Smooth muscle cell of the coronary artery (primary cell): Measurements from ENCODE around the gene CRY2. TPM values are rescaled to one million over a fixed set of nuclear protein-coding genes. Genes with fewer than 3 reads are reported as not detected.

Experiments
- total RNA-seq: library from RNA; depleted of rRNA; stranded (reverse); fragments of >200 nt; gene quantifications from 2 replicates; pipeline ENCODE4 v1.2.3, GENCODE V29; 2014; ENCODE audit warnings: low replicate concordance

Gene CRY2
- total RNA-seq, result 9.2 and 14.6 TPM in 2 replicates

GRCh38 chr11:45846974-45847910, at the start of gene CRY2:
TSS of gene CRY2 (plus strand) at chr11:45847475. CDS start at chr11:45847491, 16 bp downstream.

GRCh38 chr11:45804761-45805304, 42.4 kb upstream of the CRY2 start, which contains the start of gene SLC35C1:
TSS of gene SLC35C1 (plus strand) at chr11:45805149. CDS start at chr11:45805802, 653 bp downstream.

GRCh38 chr11:45885274-45885920, 38.1 kb downstream of the CRY2 start, which contains the start of gene MAPK8IP1:
TSS of gene MAPK8IP1 (plus strand) at chr11:45885651. CDS start at chr11:45885821, 170 bp downstream.

GRCh38 chr11:45906965-45907611, 59.8 kb downstream of the CRY2 start, which contains the start of gene FREY1:
TSS of gene FREY1 (minus strand) at chr11:45907271. CDS start at chr11:45907245, 26 bp downstream.

GRCh38 chr11:45917623-45918330, 70.5 kb downstream of the CRY2 start, which contains the start of gene PEX16:
TSS of gene PEX16 (minus strand) at chr11:45917877. CDS start at chr11:45917811, 66 bp downstream.

GRCh38 chr11:45922425-45923082, 75.3 kb downstream of the CRY2 start, which contains the start of gene LARGE2:
TSS of gene LARGE2 (plus strand) at chr11:45922656. CDS start at chr11:45922883, 227 bp downstream.

Other genes with a start within 250 kb of the CRY2 start
- gene CHST1, start 181.9 kb upstream of the CRY2 start, total RNA-seq, result 0.15 and 1.3 TPM in 2 replicates
- gene SLC35C1, start 42.3 kb upstream of the CRY2 start, total RNA-seq, result 6.2 TPM in 2 replicates
- gene MAPK8IP1, start 38.2 kb downstream of the CRY2 start, total RNA-seq, result 2.9 and 3.3 TPM in 2 replicates
- gene FREY1, start 59.8 kb downstream of the CRY2 start, total RNA-seq, result 0.75 and 1.8 TPM in 2 replicates
- 24.0 and 31.3 TPM in 2 replicates for gene PEX16, start 70.4 kb downstream of the CRY2 start, total RNA-seq
- 0.08 TPM in 1 of 2 replicates, not detected in the other for gene LARGE2, start 75.2 kb downstream of the CRY2 start, total RNA-seq